ENCODE data around the gene BHLHE23. TPM values are rescaled to one million over a fixed set of nuclear protein-coding genes. Genes with fewer than 3 reads are reported as not detected.
"Not testable (repeated sequence)": the region's sequence is repeated elsewhere in the genome, so short reads cannot be mapped to it uniquely, and the experiment has no call there.

Gene BHLHE23
- polyA plus RNA-seq, 1 experiment: not detected

GRCh38 chr20:62962221-62962879, 44.4 kb downstream of the BHLHE23 start:
- Histone ChIP-seq H3K9me3 (ENCODE audit: control insufficient read depth, insufficient read depth, low read length) (no peaks in the 10 kb centered on the region; the same call in 1 of the 2 replicates), H3K27ac (ENCODE audit: low read depth, low read length) (no peak overlapping the region), H3K4me3 (ENCODE audit: low read depth, low read length) (no peak overlapping the region), H3K27me3 (ENCODE audit: control insufficient read depth, insufficient read depth, low read length) (peaks cover 4% of the 10 kb centered on the region)
- POLR2A ChIA-PET: no interaction called here
- CTCF ChIA-PET: no interaction called here
- no peak for DNase-seq (ENCODE audit: low read depth, low spot score)
- no peak for TF ChIP-seq CTCF (IDR thresholded peaks at IDR 0.05; ENCODE audit: low read depth, low read length)

GRCh38 chr20:62961799-62962198, 45.0 kb downstream of the BHLHE23 start:
- no peak overlapping the region for H3K4me3 ChIP-seq (ENCODE audit: low read depth, low read length)
- no peak for TF ChIP-seq CTCF (IDR thresholded peaks at IDR 0.05; ENCODE audit: low read depth, low read length)
- no peak for DNase-seq (ENCODE audit: low read depth, low spot score)
- peaks cover 4% of the 10 kb centered on the region for H3K27me3 ChIP-seq (ENCODE audit: control insufficient read depth, insufficient read depth, low read length)
- POLR2A ChIA-PET: no interaction called here
- H3K9me3 ChIP-seq (ENCODE audit: control insufficient read depth, insufficient read depth, low read length): no peaks in the 10 kb centered on the region; the same call in 1 of the 2 replicates
- H3K27ac ChIP-seq (ENCODE audit: low read depth, low read length): no peak overlapping the region
- CTCF ChIA-PET: no interaction called here

GRCh38 chr20:62961310-62961783, 45.4 kb downstream of the BHLHE23 start:
- no peak overlapping the region for H3K27ac ChIP-seq (ENCODE audit: low read depth, low read length)
- POLR2A ChIA-PET: no interaction called here
- no peak overlapping the region for H3K4me3 ChIP-seq (ENCODE audit: low read depth, low read length)
- no peak for DNase-seq (ENCODE audit: low read depth, low spot score)
- TF ChIP-seq CTCF (IDR thresholded peaks at IDR 0.05; ENCODE audit: low read depth, low read length): no peak
- H3K27me3 ChIP-seq (ENCODE audit: control insufficient read depth, insufficient read depth, low read length): peaks cover 2% of the 10 kb centered on the region
- no peaks in the 10 kb centered on the region; the same call in 1 of the 2 replicates for H3K9me3 ChIP-seq (ENCODE audit: control insufficient read depth, insufficient read depth, low read length)
- CTCF ChIA-PET: no interaction called here

- H3K27ac ChIP-seq (ENCODE audit: low read depth, low read length); H3K9me3 ChIP-seq (ENCODE audit: control insufficient read depth, insufficient read depth, low read length); H3K27me3 ChIP-seq (ENCODE audit: control insufficient read depth, insufficient read depth, low read length); POLR2A ChIA-PET; H3K4me3 ChIP-seq (ENCODE audit: low read depth, low read length); DNase-seq (ENCODE audit: low read depth, low spot score): not testable (repeated sequence)
- CTCF ChIA-PET: interaction anchor here (0.6 kb wide), 2 partner anchors 9 to 659 kb away, joined by 3 read pairs; no protein-coding TSS in a partner anchor
Observed at GRCh38 chr20:62960446-62961309, 46.1 kb downstream of the BHLHE23 start.

GRCh38 chr20:62959998-62960436, 46.7 kb downstream of the BHLHE23 start:
- DNase-seq (ENCODE audit: low read depth, low spot score): no peak
- no peak overlapping the region for H3K4me3 ChIP-seq (ENCODE audit: low read depth, low read length)
- no peak for TF ChIP-seq CTCF (IDR thresholded peaks at IDR 0.05; ENCODE audit: low read depth, low read length)
- H3K27ac ChIP-seq (ENCODE audit: low read depth, low read length): no peak overlapping the region
- ChIA-PET CTCF (interaction anchor here (0.6 kb wide), 2 partner anchors 10 to 658 kb away, joined by 3 read pairs; no protein-coding TSS in a partner anchor), POLR2A (no interaction called here)
- peaks cover 2% of the 10 kb centered on the region for H3K27me3 ChIP-seq (ENCODE audit: control insufficient read depth, insufficient read depth, low read length)
- H3K9me3 ChIP-seq (ENCODE audit: control insufficient read depth, insufficient read depth, low read length): no peaks in the 10 kb centered on the region; the same call in 1 of the 2 replicates

Data from AG04450 (cell line).